ENCODE results near the gene ATL1.

DNA sequence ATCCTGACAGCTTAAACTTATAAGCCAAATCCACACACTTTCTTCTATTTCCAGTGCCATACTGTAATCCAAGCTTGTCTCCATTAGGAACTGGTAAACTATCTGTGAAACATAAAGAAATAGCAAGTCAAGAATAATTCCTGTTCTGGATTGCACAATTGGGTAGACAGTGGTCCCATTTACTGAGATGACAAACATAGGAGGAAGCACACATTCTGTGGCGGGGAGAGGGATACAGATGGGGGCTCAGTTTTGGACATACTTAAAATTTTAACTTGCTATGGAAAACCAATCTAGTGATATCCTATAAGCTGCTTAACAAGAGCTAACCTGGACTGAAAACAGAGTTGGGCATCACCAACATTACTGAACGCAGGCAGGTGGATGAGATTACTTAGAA lies 43.9 kb upstream of the ATL1 start:
- TF ChIP-seq, protein P1, sequence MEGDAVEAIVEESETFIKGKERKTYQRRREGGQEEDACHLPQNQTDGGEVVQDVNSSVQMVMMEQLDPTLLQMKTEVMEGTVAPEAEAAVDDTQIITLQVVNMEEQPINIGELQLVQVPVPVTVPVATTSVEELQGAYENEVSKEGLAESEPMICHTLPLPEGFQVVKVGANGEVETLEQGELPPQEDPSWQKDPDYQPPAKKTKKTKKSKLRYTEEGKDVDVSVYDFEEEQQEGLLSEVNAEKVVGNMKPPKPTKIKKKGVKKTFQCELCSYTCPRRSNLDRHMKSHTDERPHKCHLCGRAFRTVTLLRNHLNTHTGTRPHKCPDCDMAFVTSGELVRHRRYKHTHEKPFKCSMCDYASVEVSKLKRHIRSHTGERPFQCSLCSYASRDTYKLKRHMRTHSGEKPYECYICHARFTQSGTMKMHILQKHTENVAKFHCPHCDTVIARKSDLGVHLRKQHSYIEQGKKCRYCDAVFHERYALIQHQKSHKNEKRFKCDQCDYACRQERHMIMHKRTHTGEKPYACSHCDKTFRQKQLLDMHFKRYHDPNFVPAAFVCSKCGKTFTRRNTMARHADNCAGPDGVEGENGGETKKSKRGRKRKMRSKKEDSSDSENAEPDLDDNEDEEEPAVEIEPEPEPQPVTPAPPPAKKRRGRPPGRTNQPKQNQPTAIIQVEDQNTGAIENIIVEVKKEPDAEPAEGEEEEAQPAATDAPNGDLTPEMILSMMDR (IDR thresholded peaks at IDR 0.05): no peak
- TF ChIP-seq, protein P2, sequence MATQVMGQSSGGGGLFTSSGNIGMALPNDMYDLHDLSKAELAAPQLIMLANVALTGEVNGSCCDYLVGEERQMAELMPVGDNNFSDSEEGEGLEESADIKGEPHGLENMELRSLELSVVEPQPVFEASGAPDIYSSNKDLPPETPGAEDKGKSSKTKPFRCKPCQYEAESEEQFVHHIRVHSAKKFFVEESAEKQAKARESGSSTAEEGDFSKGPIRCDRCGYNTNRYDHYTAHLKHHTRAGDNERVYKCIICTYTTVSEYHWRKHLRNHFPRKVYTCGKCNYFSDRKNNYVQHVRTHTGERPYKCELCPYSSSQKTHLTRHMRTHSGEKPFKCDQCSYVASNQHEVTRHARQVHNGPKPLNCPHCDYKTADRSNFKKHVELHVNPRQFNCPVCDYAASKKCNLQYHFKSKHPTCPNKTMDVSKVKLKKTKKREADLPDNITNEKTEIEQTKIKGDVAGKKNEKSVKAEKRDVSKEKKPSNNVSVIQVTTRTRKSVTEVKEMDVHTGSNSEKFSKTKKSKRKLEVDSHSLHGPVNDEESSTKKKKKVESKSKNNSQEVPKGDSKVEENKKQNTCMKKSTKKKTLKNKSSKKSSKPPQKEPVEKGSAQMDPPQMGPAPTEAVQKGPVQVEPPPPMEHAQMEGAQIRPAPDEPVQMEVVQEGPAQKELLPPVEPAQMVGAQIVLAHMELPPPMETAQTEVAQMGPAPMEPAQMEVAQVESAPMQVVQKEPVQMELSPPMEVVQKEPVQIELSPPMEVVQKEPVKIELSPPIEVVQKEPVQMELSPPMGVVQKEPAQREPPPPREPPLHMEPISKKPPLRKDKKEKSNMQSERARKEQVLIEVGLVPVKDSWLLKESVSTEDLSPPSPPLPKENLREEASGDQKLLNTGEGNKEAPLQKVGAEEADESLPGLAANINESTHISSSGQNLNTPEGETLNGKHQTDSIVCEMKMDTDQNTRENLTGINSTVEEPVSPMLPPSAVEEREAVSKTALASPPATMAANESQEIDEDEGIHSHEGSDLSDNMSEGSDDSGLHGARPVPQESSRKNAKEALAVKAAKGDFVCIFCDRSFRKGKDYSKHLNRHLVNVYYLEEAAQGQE (IDR thresholded peaks at IDR 0.05; ENCODE audit: insufficient read depth in 1 of 2, low read depth in 2 of 2, low read length in 1 of 2): no peak

Measured in Panc1 (cell line).